ENCODE results near the gene SPATS2.
"Not testable (repeated sequence)": the region's sequence is repeated elsewhere in the genome, so short reads cannot be mapped to it uniquely, and the experiment has no call there.

Gene SPATS2

GRCh38 chr12:49525942-49526341, 158.7 kb downstream of the SPATS2 start:
- no peak for DNase-seq

- no peak for DNase-seq
Observed at GRCh38 chr12:49527361-49528130, 160.3 kb downstream of the SPATS2 start.

GRCh38 chr12:49529414-49529813, 162.2 kb downstream of the SPATS2 start:
- no peak for DNase-seq

GRCh38 chr12:49531745-49532144, 164.5 kb downstream of the SPATS2 start:
- no peak for DNase-seq

- no peak for DNase-seq
Observed at GRCh38 chr12:49533331-49533730, 166.1 kb downstream of the SPATS2 start.

GRCh38 chr12:49534122-49534521, 166.9 kb downstream of the SPATS2 start:
- DNase-seq, result not testable (repeated sequence)

- no peak for DNase-seq
Observed at GRCh38 chr12:49534731-49535278, 167.5 kb downstream of the SPATS2 start.

- DNase-seq, result no peak
Observed at GRCh38 chr12:49535921-49536525, 168.8 kb downstream of the SPATS2 start.

- DNase-seq, result no peak
Observed at GRCh38 chr12:49536526-49537071, 169.3 kb downstream of the SPATS2 start.

GRCh38 chr12:49537231-49537751, 170.0 kb downstream of the SPATS2 start:
- no peak for DNase-seq

- no peak for DNase-seq
Observed at GRCh38 chr12:49537752-49538509, 170.7 kb downstream of the SPATS2 start.

- peak; percentile 86 for DNase-seq
Observed at GRCh38 chr12:49538510-49539403, 171.5 kb downstream of the SPATS2 start, which contains the start of gene KCNH3. TSS of gene KCNH3 (plus strand) at chr12:49539030. CDS start at chr12:49539417, 387 bp downstream.

- DNase-seq, result no peak
Observed at GRCh38 chr12:49539406-49540228, 172.4 kb downstream of the SPATS2 start.

- no peak for DNase-seq
Observed at GRCh38 chr12:49540229-49541139, 173.2 kb downstream of the SPATS2 start.

GRCh38 chr12:49541140-49541861, 174.0 kb downstream of the SPATS2 start:
- DNase-seq, result no peak

- DNase-seq, result no peak
Observed at GRCh38 chr12:49541911-49542505, 174.7 kb downstream of the SPATS2 start.

GRCh38 chr12:49542592-49543160, 175.4 kb downstream of the SPATS2 start:
- no peak for DNase-seq

Measured in activated gamma-delta T cell (primary cell).